Lower leg skin (tissue), 4 donors: Measurements from ENCODE around the gene DDB1. TPM values are rescaled to one million over a fixed set of nuclear protein-coding genes. Genes with fewer than 3 reads are reported as not detected.
"Not testable (repeated sequence)": the region's sequence is repeated elsewhere in the genome, so short reads cannot be mapped to it uniquely, and the experiment has no call there.

Experiments
- DNase-seq, 2 donors: peaks; one replicate each; pipeline ENCODE4 v3.0.0-alpha.2; 2019; ENCODE audit warnings: low spot score in 2 of 2
- H3K4me3 ChIP-seq: fragments of 200-600 bp; sonication (generic); 2 replicates; pipeline ENCODE4 v1.5.1; 2017; ENCODE audit warnings: mild to moderate bottlenecking, low read depth; ENCODE audit not compliant: poor library complexity, severe bottlenecking
- POLR2A ChIP-seq, 2 donors: fragments of 450-650 bp; IDR thresholded peaks; one replicate each; pipeline ENCODE4 v1.6.1; 2016 to 2017; ENCODE audit warnings: antibody characterized with exemption in 2 of 2, mild to moderate bottlenecking in 1 of 2, moderate library complexity in 1 of 2
- WGBS, 2 donors: methylation state at CpG; one replicate each; pipeline ENCODE4 v1.1.5; 2018; 5-methylcytosine and 5-hydroxymethylcytosine counted together
- intact Hi-C: fragments of 100-400 bp; cut with DNase I; formaldehyde crosslinking; loops from one replicate; pipeline ENCODE4 v1.15.0; 2023; ENCODE audit warnings: low total_unique reads
- total RNA-seq, 4 donors: library from RNA; depleted of rRNA; stranded (reverse); fragments of >200 nt; gene quantifications; one replicate each; pipeline ENCODE4 v1.1.0, GENCODE V29; 2016
- TF ChIP-seq, protein P1 (sequence below), 3 donors: fragments of 450-650 bp; IDR thresholded peaks; one replicate each; pipeline ENCODE4 v1.5.1; 2016; ENCODE audit warnings: antibody characterized with exemption in 3 of 3, mild to moderate bottlenecking in 3 of 3, moderate library complexity in 2 of 3

DDB1 gene
- total RNA-seq, 4 donors from 2014 or later, result 166 to 204 (median 185) TPM

DNA sequence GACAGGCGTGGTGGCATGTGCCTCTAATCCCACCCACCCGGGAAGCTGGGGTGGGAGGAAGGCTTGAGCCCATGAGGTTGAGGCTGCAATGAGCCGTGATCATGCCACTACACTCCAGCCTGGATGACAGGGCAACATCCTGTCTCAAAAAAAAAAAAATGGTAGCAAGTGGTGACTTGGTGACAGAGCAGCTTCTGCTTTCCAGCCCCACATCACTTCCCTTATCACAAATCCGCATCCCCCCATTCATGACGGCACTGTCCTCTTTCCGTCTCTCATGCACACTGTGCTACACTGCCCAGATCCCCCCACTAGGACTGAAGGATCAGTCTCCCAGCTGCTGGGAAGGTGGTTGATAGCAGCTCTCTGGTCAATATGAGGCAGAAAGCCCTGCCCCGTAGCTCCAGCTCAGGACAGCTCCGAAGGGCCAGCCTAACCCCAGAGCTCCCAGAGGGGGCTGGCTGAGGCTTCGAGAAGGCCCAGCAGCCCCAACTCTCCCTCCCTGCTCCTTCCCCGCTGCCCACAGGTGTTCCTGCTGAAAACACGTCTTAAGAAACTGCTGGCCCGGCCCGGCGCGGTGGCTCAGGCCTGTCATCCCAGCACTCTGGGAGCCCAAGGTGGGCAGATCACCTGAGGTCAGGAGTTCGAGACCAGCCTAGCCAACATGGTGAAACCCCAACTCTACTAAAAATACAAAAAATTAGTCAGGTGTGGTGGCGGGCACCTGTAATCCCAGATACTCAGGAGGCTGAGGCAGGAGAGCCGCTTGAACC is 76.0 kb downstream of the DDB1 start:
- DNase-seq, result no peak
- intact Hi-C loops, result loop anchor here (10.0 kb wide), 1 partner anchor 128 kb away; no protein-coding TSS in a partner anchor
- TF ChIP-seq, protein P1, sequence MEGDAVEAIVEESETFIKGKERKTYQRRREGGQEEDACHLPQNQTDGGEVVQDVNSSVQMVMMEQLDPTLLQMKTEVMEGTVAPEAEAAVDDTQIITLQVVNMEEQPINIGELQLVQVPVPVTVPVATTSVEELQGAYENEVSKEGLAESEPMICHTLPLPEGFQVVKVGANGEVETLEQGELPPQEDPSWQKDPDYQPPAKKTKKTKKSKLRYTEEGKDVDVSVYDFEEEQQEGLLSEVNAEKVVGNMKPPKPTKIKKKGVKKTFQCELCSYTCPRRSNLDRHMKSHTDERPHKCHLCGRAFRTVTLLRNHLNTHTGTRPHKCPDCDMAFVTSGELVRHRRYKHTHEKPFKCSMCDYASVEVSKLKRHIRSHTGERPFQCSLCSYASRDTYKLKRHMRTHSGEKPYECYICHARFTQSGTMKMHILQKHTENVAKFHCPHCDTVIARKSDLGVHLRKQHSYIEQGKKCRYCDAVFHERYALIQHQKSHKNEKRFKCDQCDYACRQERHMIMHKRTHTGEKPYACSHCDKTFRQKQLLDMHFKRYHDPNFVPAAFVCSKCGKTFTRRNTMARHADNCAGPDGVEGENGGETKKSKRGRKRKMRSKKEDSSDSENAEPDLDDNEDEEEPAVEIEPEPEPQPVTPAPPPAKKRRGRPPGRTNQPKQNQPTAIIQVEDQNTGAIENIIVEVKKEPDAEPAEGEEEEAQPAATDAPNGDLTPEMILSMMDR (IDR thresholded peaks at IDR 0.05), result no peak
- TF ChIP-seq POLR2A (IDR thresholded peaks at IDR 0.05), result no peak
- 94 to 95% methylated on average over 16 to 18 of the region's 18 CpGs for WGBS, 2 donors
- H3K4me3 ChIP-seq, result no peak overlapping the region

DNA sequence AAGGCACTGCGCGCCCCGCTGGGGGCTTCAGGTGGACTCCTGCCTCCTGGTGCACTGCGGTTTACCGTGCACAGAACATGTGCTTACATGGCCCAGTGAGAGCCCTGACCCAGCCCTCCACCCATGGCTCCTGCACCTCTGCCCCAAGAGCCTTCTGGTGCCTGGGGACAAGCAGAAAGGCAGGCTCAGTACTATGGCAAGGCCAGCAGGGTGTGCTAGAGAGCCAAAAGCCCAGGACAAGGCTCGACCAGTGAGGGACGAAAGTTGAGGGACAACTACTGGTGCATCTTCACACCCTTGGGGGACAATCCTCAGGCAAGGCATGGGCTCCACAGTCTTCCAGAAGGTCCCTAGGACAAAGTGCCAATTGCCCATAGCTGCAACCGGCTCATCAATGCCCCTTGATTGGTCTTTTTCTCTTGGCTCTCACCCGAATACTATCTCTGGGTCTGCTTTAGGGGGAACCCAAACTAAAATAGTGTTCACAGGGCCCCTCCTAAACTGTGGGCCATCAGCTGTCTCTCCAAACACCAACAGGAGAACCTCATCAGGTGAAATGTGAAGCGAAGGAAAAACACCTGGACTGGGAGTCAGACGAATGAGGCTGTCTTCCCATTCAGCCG is 78.4 kb downstream of the DDB1 start:
- TF ChIP-seq, protein P1 (IDR thresholded peaks at IDR 0.05), result peak in 1 of 3 donors; percentile 46
- TF ChIP-seq POLR2A (IDR thresholded peaks at IDR 0.05), result no peak
- intact Hi-C loops, result loop anchor here (10.0 kb wide), 1 partner anchor 130 kb away; no protein-coding TSS in a partner anchor

DNA sequence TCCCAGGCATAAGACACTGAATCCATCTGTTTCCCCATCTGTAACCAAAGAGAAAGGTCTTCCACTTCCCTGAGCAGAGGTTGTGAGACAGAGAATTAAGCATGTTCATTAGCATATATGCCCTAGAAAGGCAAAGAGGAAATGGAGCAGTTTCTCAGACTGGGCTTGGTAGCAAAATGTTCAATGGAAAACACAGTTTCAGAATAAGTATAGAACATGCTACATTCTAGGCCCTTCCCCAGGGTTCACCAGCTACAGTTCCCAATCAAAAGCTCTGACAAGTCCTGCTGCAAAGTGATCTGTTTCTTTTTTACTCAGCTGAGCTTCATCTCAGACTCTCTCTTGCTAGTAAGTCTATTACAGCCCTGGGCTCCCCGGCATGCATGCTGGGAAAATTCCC is 80.6 kb downstream of the DDB1 start:
- WGBS, 2 donors, result 50 to 85% methylated on average over 1 of the region's 1 CpG
- intact Hi-C loops, result loop anchor here (10.0 kb wide), 1 partner anchor 132 kb away; no protein-coding TSS in a partner anchor
- H3K4me3 ChIP-seq, DNase-seq: not testable (repeated sequence)

More for the DNA sequence above, 78.4 kb downstream of the DDB1 start:
- 52% methylated on average over 12 of the region's 12 CpGs for WGBS, 2 donors
- DNase-seq, result peak in 1 of 2 donors; percentile 26
- H3K4me3 ChIP-seq, result no peak overlapping the region

DNA sequence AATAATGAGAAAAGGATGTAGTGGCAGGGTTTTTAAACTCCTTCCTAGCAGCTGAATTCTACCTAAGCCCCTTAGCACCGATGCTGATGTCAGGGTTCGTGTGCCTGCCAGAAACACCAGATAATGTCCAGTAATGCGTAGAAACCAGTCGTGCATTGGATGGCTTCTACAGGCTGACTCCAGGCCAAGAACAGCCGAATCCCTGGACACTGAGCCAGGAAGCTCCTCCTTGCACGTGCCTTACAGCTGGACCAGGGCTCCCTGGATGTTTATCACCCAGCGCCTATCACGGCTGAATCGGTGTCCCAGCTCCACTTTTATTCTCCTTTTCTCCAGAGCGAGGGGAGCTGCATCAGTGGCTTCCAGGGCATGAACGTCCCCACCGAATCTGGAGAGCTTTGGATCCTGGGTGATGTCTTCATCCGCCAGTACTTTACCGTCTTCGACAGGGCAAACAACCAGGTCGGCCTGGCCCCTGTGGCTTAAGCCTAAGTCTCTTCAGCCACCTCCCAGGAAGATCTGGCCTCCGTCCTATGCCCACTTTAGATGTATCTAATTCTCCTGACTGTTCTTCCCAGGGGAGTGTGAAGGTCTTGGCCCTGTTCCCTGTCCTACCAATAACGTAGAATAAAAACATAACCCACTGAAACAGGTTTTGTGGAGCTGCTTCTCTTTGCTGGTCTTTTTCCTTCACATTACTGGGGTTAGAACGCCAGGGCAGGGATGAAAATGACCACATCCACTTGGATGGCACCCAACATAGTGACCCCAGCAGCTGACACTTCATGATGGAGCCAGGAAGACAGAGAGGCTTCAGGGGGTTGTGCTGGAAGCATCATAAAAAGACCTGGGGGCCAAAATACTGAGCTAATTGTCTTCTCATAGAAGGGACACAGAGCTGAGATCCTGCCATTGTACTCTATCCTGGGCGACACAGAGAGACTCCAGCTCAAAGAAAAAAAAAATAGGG is 81.8 kb downstream of the DDB1 start:
- intact Hi-C loops, result loop anchor here (10.0 kb wide), 1 partner anchor 134 kb away; no protein-coding TSS in a partner anchor
- WGBS, 2 donors, result 66 to 80% methylated on average over 20 of the region's 20 CpGs
- H3K4me3 ChIP-seq, DNase-seq: not testable (repeated sequence)

Other genes with a start within 250 kb of the DDB1 start
- under 1 TPM; 0.08 to 0.88 (median 0.38) TPM for gene CD5, start 230.6 kb downstream of the DDB1 start, total RNA-seq
- gene VPS37C, start 171.7 kb downstream of the DDB1 start, total RNA-seq, result 10 to 100 TPM; 19.6 to 27.6 (median 26.7) TPM
- gene PGA3, start 129.6 kb downstream of the DDB1 start, total RNA-seq, result 1 to 10 TPM in 1 of 4 donors, under 1 TPM in 1, not detected in 2; 0.32 to 1.5 TPM
- gene PGA4, start 110.8 kb downstream of the DDB1 start, total RNA-seq, result 1 to 10 TPM in 1 of 4 donors, under 1 TPM in 1, not detected in 2; 0.65 to 1.5 TPM
- gene PGA5, start 91.9 kb downstream of the DDB1 start, total RNA-seq, result not detected
- under 1 TPM in 2 of 4 donors, not detected in 2; 0.22 to 0.68 TPM for gene VWCE, start 37.8 kb downstream of the DDB1 start, total RNA-seq
- gene TKFC, start 123 bp upstream of the DDB1 start, total RNA-seq, result 10 to 100 TPM; 26.6 to 37.3 (median 33.1) TPM
- gene CYB561A3, start 28.8 kb upstream of the DDB1 start, total RNA-seq, result 100 to 1,000 TPM in 1 of 4 donors, 10 to 100 TPM in 3; 55.7 to 102 (median 76.8) TPM
- 10 to 100 TPM; 12.7 to 47.2 (median 18.1) TPM for gene TMEM138, start 29.3 kb upstream of the DDB1 start, total RNA-seq
- 10 to 100 TPM in 3 of 4 donors, 1 to 10 TPM in 1; 7.8 to 15.9 (median 11.4) TPM for gene TMEM216, start 59.5 kb upstream of the DDB1 start, total RNA-seq
- 10 to 100 TPM; 47.1 to 58.2 (median 48.9) TPM for gene CPSF7, start 96.9 kb upstream of the DDB1 start, total RNA-seq
- gene SDHAF2, start 97.0 kb upstream of the DDB1 start, total RNA-seq, result 10 to 100 TPM; 24.2 to 32.8 (median 28.5) TPM
- gene LRRC10B, start 175.6 kb upstream of the DDB1 start, total RNA-seq, result 1 to 10 TPM in 3 of 4 donors, under 1 TPM in 1; 0.76 to 2.6 (median 1.9) TPM
- 1 to 10 TPM; 1.5 to 7.5 (median 5.1) TPM for gene SYT7, start 248.0 kb upstream of the DDB1 start, total RNA-seq